K562 (cell line): ENCODE results near the gene BMP2K. TPM values are rescaled to one million over a fixed set of nuclear protein-coding genes. Genes with fewer than 3 reads are reported as not detected.

ENCODE experiments used
- ARID1B ChIP-seq: fragments of 450-650 bp; IDR thresholded peaks from 2 replicates; pipeline ENCODE4 v1.6.1; 2016; ENCODE audit warnings: antibody characterized with exemption, mild to moderate bottlenecking, inconsistent platforms
- CREBBP ChIP-seq: IDR thresholded peaks from one replicate; pipeline ENCODE4 v1.6.1; 2012; ENCODE audit warnings: low read depth, mild to moderate bottlenecking, control low read depth, inconsistent platforms, low read length
- EGR1 ChIP-seq: fragments of 450-650 bp; conservative IDR thresholded peaks from 2 replicates; pipeline ENCODE4 v1.6.1; 2017; ENCODE audit warnings: mild to moderate bottlenecking
- HDAC2 ChIP-seq: fragments of 450-650 bp; IDR thresholded peaks from 2 replicates; pipeline ENCODE4 v1.6.1; 2016; ENCODE audit warnings: mild to moderate bottlenecking
- KDM1A ChIP-seq, 2 experiments: fragments of 450-650 bp; IDR thresholded peaks; 2 replicates each; pipeline ENCODE4 v1.6.1; 2016; ENCODE audit warnings: mild to moderate bottlenecking in 2 of 2
- MYC ChIP-seq, 2 experiments: fragments of 250-450 bp in 1 of 2; sonication (Bioruptor Pico) in 1 of 2; IDR thresholded peaks; 2 replicates each; pipeline versions ENCODE4 v1.5.1 to v1.6.1; 2012 to 2021; ENCODE audit warnings: low read depth in 2 of 2, borderline replicate concordance in 1 of 2, improper control_type of control experiment in 1 of 2, low read length in 1 of 2, mild to moderate bottlenecking in 1 of 2, moderate library complexity in 1 of 2
- PHB ChIP-seq: fragments of 250-450 bp; sonication (Bioruptor Pico); IDR thresholded peaks from 2 replicates; pipeline ENCODE4 v1.5.0; 2021
- RBFOX2 ChIP-seq: fragments of 200-400 bp; formaldehyde crosslinking; IDR thresholded peaks from 2 replicates; pipeline ENCODE4 v1.6.1; 2017; ENCODE audit warnings: low read depth, mild to moderate bottlenecking, low read length, moderate library complexity
- TAF9B ChIP-seq: fragments of 450-650 bp; IDR thresholded peaks from 2 replicates; pipeline ENCODE4 v1.6.1; 2018; ENCODE audit warnings: mild to moderate bottlenecking; ENCODE audit not compliant: partially characterized antibody
- polyA plus RNA-seq, 8 experiments: library from polyadenylated mRNA; depleted of rRNA in 4 of 8; stranded (reverse) in 5 of 8; unstranded in 3 of 8; fragments of >200 nt; fragmentation: Nextera tagmentation in 2 of 8; fragmentation: Illumina TruSeq in 1 of 8; extraction: Ambion mirVana in 2 of 8; extraction: Trizol in 1 of 8; gene quantifications; 2 replicates each; pipeline versions ENCODE4 v1.2.1 to v1.2.3, GENCODE V29; 2011 to 2014; ENCODE audit warnings: inconsistent platforms in 1 of 8, missing spikeins in 1 of 8
- total RNA-seq, 7 experiments: library from RNA; depleted of rRNA in 6 of 7; stranded (reverse); fragments of >200 nt in 6 of 7; fragmentation: Illumina TruSeq in 2 of 7; extraction: Trizol in 2 of 7; gene quantifications; 2 replicates each; pipeline versions ENCODE4 v1.2.1 to v1.2.3, GENCODE V29; 2011 to 2021; ENCODE audit warnings: low replicate concordance in 1 of 7
- TF ChIP-seq, protein P1 (sequence below), 2 experiments: fragments of 250-450 bp in 1 of 2; fragments of 450-650 bp in 1 of 2; sonication (Bioruptor Pico) in 1 of 2; IDR thresholded peaks; 2 replicates each; pipeline versions ENCODE4 v1.6.1 to v1.8.0; 2016 to 2021; ENCODE audit warnings: mild to moderate bottlenecking in 2 of 2, moderate library complexity in 2 of 2, missing compliant biosample characterization in 1 of 2, missing genetic modification characterization in 1 of 2
- TF ChIP-seq, protein P2 (sequence below): fragments of 200-800 bp; sonication (Bioruptor generic); IDR thresholded peaks from 2 replicates; pipeline ENCODE4 v1.6.1; 2017; ENCODE audit warnings: missing genetic modification characterization, missing compliant biosample characterization
- TF ChIP-seq, protein P3 (sequence below): sonication (generic); formaldehyde crosslinking; IDR thresholded peaks from 2 replicates; pipeline ENCODE4 v1.8.0; 2023; ENCODE audit warnings: mild to moderate bottlenecking, missing genetic modification reagents
- TF ChIP-seq, protein P4 (sequence below), 2 experiments: fragments of 450-650 bp; IDR thresholded peaks; 2 replicates each; pipeline ENCODE4 v1.6.1; 2018; ENCODE audit warnings: mild to moderate bottlenecking in 2 of 2, low read depth in 1 of 2; ENCODE audit not compliant: partially characterized antibody in 2 of 2
- TF ChIP-seq, protein P5 (sequence below): conservative IDR thresholded peaks from 2 replicates; pipeline ENCODE4 v1.6.1; 2011; ENCODE audit warnings: low read depth, mild to moderate bottlenecking, low read length; ENCODE audit not compliant: control insufficient read depth

The BMP2K gene
- total and polyA plus RNA-seq, 9 of the 15 experiments (the other 6 are each of a cell fraction or from before 2014, with no cell fraction given): 17.0 to 217 (median 104) TPM

DNA sequence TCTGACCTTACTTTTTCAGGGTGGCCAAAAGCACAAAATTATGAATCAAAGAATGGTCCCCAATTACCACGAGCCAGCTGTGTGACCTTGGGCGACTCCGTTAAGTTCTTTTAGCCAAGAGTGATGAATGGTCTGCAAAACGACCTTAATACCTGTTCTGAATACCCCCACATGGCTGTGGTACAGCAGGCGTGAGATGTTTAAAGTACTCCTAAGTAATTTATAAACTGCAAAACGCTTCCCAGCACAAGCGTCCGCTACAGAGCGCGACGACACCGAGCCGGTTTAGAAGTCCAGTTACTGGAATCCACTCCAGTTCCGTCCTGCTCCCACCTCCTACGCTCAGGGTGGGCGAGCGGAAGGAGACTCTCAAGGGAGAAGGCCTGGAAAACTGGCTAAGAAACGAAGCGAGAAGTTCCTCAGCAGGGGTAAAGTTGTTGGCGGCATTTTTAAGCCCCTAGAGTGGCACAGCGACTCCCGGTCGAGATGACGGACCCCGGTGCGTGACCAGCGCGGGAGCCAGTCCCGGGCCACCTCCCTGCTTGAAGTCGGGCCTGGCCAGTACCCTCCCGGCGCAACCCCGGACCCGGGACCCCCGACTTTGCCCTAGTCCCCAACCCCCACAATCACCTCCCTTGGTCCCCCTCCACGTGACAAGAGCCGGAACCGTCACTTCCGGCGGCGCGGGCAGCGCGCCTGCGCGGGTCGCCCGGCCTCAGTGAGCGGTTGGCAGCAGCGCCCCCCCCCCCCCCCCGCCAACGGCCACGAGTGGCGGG is 659 bp upstream of the BMP2K start (continued):
- TF ChIP-seq ARID1B: peak; percentile 50; the same call in 1 of the 2 replicates
- TF ChIP-seq, protein P1, sequence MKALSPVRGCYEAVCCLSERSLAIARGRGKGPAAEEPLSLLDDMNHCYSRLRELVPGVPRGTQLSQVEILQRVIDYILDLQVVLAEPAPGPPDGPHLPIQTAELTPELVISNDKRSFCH (CRISPR knock-in tag; IDR thresholded peaks at IDR 0.05): no peak
- TF ChIP-seq, protein P1 (tag; IDR thresholded peaks at IDR 0.05): peak; percentile 57; the same call in 1 of the 2 replicates
- TF ChIP-seq HDAC2: peak; percentile 61; the same call in 1 of the 2 replicates
- no peak for TF ChIP-seq CREBBP
- TF ChIP-seq, protein P2, sequence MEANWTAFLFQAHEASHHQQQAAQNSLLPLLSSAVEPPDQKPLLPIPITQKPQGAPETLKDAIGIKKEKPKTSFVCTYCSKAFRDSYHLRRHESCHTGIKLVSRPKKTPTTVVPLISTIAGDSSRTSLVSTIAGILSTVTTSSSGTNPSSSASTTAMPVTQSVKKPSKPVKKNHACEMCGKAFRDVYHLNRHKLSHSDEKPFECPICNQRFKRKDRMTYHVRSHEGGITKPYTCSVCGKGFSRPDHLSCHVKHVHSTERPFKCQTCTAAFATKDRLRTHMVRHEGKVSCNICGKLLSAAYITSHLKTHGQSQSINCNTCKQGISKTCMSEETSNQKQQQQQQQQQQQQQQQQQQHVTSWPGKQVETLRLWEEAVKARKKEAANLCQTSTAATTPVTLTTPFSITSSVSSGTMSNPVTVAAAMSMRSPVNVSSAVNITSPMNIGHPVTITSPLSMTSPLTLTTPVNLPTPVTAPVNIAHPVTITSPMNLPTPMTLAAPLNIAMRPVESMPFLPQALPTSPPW (CRISPR knock-in tag): peak; percentile 98
- peak; percentile 46 for TF ChIP-seq TAF9B
- TF ChIP-seq EGR1: peak; percentile 76
- TF ChIP-seq MYC (IDR thresholded peaks at IDR 0.05; ENCODE audit: low read depth, low read length): peak; percentile 83
- peak; percentile 84; the same call in 1 of the 2 replicates for TF ChIP-seq MYC (CRISPR knock-in tag; IDR thresholded peaks at IDR 0.05; ENCODE audit: borderline replicate concordance, low read depth)
- TF ChIP-seq, protein P3, sequence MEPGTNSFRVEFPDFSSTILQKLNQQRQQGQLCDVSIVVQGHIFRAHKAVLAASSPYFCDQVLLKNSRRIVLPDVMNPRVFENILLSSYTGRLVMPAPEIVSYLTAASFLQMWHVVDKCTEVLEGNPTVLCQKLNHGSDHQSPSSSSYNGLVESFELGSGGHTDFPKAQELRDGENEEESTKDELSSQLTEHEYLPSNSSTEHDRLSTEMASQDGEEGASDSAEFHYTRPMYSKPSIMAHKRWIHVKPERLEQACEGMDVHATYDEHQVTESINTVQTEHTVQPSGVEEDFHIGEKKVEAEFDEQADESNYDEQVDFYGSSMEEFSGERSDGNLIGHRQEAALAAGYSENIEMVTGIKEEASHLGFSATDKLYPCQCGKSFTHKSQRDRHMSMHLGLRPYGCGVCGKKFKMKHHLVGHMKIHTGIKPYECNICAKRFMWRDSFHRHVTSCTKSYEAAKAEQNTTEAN (CRISPR knock-in tag): no peak
- TF ChIP-seq PHB: 0 out of 2 replicates have a peak, but pooled peaks have one; percentile 38
- TF ChIP-seq, protein P4, sequence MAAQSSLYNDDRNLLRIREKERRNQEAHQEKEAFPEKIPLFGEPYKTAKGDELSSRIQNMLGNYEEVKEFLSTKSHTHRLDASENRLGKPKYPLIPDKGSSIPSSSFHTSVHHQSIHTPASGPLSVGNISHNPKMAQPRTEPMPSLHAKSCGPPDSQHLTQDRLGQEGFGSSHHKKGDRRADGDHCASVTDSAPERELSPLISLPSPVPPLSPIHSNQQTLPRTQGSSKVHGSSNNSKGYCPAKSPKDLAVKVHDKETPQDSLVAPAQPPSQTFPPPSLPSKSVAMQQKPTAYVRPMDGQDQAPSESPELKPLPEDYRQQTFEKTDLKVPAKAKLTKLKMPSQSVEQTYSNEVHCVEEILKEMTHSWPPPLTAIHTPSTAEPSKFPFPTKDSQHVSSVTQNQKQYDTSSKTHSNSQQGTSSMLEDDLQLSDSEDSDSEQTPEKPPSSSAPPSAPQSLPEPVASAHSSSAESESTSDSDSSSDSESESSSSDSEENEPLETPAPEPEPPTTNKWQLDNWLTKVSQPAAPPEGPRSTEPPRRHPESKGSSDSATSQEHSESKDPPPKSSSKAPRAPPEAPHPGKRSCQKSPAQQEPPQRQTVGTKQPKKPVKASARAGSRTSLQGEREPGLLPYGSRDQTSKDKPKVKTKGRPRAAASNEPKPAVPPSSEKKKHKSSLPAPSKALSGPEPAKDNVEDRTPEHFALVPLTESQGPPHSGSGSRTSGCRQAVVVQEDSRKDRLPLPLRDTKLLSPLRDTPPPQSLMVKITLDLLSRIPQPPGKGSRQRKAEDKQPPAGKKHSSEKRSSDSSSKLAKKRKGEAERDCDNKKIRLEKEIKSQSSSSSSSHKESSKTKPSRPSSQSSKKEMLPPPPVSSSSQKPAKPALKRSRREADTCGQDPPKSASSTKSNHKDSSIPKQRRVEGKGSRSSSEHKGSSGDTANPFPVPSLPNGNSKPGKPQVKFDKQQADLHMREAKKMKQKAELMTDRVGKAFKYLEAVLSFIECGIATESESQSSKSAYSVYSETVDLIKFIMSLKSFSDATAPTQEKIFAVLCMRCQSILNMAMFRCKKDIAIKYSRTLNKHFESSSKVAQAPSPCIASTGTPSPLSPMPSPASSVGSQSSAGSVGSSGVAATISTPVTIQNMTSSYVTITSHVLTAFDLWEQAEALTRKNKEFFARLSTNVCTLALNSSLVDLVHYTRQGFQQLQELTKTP (IDR thresholded peaks at IDR 0.05; ENCODE audit: low read depth in 1 of 2, partially characterized antibody in 2 of 2): peak; percentile 58 to 83
- peak; percentile 91 for TF ChIP-seq RBFOX2
- TF ChIP-seq KDM1A (IDR thresholded peaks at IDR 0.05): no peak
- TF ChIP-seq, protein P5, sequence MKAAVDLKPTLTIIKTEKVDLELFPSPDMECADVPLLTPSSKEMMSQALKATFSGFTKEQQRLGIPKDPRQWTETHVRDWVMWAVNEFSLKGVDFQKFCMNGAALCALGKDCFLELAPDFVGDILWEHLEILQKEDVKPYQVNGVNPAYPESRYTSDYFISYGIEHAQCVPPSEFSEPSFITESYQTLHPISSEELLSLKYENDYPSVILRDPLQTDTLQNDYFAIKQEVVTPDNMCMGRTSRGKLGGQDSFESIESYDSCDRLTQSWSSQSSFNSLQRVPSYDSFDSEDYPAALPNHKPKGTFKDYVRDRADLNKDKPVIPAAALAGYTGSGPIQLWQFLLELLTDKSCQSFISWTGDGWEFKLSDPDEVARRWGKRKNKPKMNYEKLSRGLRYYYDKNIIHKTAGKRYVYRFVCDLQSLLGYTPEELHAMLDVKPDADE: peak; percentile 60; the same call in 1 of the 2 replicates
